Keratinocyte (primary cell): ENCODE measurements around the gene CCR6.

Source experiments
- EZH2 ChIP-seq: IDR thresholded peaks from one replicate; pipeline ENCODE4 v1.6.1; 2012; ENCODE audit warnings: inconsistent platforms, mild to moderate bottlenecking, low read length, moderate library complexity
- TF ChIP-seq, protein P1 (sequence below), 3 experiments: IDR thresholded peaks in 1 of 3; conservative IDR thresholded peaks in 1 of 3; optimal IDR thresholded peaks in 1 of 3; 2 replicates in 2 of 3; 3 replicates in 1 of 3; pipeline versions ENCODE3 to v1.5.1; 2011; ENCODE audit warnings: low read length in 3 of 3, mild to moderate bottlenecking in 3 of 3, moderate library complexity in 2 of 3, control low read depth in 1 of 3, inconsistent platforms in 1 of 3; ENCODE audit not compliant: insufficient read depth in 2 of 3; ENCODE audit errors: extremely low read depth in 1 of 3

DNA sequence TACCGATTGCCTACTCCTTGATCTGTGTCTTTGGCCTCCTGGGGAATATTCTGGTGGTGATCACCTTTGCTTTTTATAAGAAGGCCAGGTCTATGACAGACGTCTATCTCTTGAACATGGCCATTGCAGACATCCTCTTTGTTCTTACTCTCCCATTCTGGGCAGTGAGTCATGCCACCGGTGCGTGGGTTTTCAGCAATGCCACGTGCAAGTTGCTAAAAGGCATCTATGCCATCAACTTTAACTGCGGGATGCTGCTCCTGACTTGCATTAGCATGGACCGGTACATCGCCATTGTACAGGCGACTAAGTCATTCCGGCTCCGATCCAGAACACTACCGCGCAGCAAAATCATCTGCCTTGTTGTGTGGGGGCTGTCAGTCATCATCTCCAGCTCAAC, 13.5 kb downstream of the CCR6 start:
- TF ChIP-seq EZH2, result no peak
- TF ChIP-seq, protein P1, sequence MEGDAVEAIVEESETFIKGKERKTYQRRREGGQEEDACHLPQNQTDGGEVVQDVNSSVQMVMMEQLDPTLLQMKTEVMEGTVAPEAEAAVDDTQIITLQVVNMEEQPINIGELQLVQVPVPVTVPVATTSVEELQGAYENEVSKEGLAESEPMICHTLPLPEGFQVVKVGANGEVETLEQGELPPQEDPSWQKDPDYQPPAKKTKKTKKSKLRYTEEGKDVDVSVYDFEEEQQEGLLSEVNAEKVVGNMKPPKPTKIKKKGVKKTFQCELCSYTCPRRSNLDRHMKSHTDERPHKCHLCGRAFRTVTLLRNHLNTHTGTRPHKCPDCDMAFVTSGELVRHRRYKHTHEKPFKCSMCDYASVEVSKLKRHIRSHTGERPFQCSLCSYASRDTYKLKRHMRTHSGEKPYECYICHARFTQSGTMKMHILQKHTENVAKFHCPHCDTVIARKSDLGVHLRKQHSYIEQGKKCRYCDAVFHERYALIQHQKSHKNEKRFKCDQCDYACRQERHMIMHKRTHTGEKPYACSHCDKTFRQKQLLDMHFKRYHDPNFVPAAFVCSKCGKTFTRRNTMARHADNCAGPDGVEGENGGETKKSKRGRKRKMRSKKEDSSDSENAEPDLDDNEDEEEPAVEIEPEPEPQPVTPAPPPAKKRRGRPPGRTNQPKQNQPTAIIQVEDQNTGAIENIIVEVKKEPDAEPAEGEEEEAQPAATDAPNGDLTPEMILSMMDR (optimal IDR thresholded peaks at IDR 0.05 in 1 of 3, IDR thresholded peaks at IDR 0.05 in 1 of 3, conservative IDR thresholded peaks at IDR 0.05 in 1 of 3; ENCODE audit: extremely low read depth in 1 of 3, insufficient read depth in 2 of 3, low read length in 3 of 3), result no peak
